K562 (cell line): ENCODE results near the gene ATP6V0C. TPM values are rescaled to one million over a fixed set of nuclear protein-coding genes. Genes with fewer than 3 reads are reported as not detected.
"Not testable (repeated sequence)": the region's sequence is repeated elsewhere in the genome, so short reads cannot be mapped to it uniquely, and the experiment has no call there.

ENCODE experiments used
- ATAC-seq: fragments of 200-7000 bp; cut with Tn5 transposase; 3 replicates; pipeline ENCODE4 v1.9.1; 2020; ENCODE audit warnings: moderate library complexity
- BruUV-seq: library from RNA; stranded (reverse); fragments of 400-500 nt; replicated peaks from 2 replicates; lab custom pipeline; 2021; lab: Mats Ljungman, UMichigan
- CTCF ChIA-PET: fragments of 300-600 bp; formaldehyde crosslinking; extraction: SDS; loops from one replicate; lab custom pipeline; 2021; ENCODE audit warnings: low intra/inter-chr PET ratio; lab: Yijun Ruan, JAX
- POLR2A ChIA-PET: fragments of 300-600, 350-650 bp; sonication (Branson Sonifier 250); formaldehyde crosslinking; extraction: SDS; loops from one replicate; lab custom pipeline; 2021; ENCODE audit warnings: antibody characterized with exemption, inconsistent platforms; lab: Yijun Ruan, JAX
- DNase-seq, 4 experiments: peaks; one replicate each; pipeline versions ENCODE4 v3.0.0 to v3.0.0-alpha.2; 2011 to 2018; ENCODE audit warnings: low spot score in 3 of 4, mixed read lengths in 3 of 4; ENCODE audit errors: extremely low read depth in 1 of 4
- FAIRE-seq: peaks from 2 replicates; lab custom pipeline; 2011; peaks lifted over from hg19 to GRCh38; lab: Jason Lieb, UNC
- H2AFZ ChIP-seq: 2 replicates; pipeline ENCODE4 v1.6.0; 2011; ENCODE audit warnings: low read depth, low read length, control low read depth, inconsistent platforms
- H3K27ac ChIP-seq: fragments of 200-600 bp; 3 replicates; pipeline ENCODE4 v1.8.0; 2011; ENCODE audit warnings: low read depth, mild to moderate bottlenecking, control low read depth, inconsistent platforms, low read length, moderate library complexity, mixed read lengths; ENCODE audit errors: extremely low read depth
- H3K27me3 ChIP-seq, 2 experiments: fragments of 300-600 bp in 1 of 2; 2 replicates in 1 of 2; 3 replicates in 1 of 2; pipeline versions ENCODE4 v1.6.0 to v1.8.0; 2011; ENCODE audit warnings: inconsistent platforms in 2 of 2, low read length in 2 of 2, mild to moderate bottlenecking in 1 of 2, mixed read lengths in 1 of 2, moderate library complexity in 1 of 2; ENCODE audit not compliant: control insufficient read depth in 2 of 2, insufficient read depth in 2 of 2
- H3K36me3 ChIP-seq: fragments of 300-600 bp; 3 replicates; pipeline ENCODE4 v1.8.0; 2011; ENCODE audit warnings: mild to moderate bottlenecking, low read length, inconsistent platforms; ENCODE audit not compliant: control insufficient read depth, insufficient read depth
- H3K4me1 ChIP-seq, 2 experiments: fragments of 200-600 bp in 1 of 2; replicated peaks in 1 of 2; 2 replicates in 1 of 2; 3 replicates in 1 of 2; pipeline versions ENCODE4 v1.5.1 to v1.8.0; 2011; ENCODE audit warnings: inconsistent platforms in 2 of 2, low read length in 2 of 2, mild to moderate bottlenecking in 1 of 2, mixed read lengths in 1 of 2, moderate library complexity in 1 of 2; ENCODE audit not compliant: control insufficient read depth in 2 of 2, insufficient read depth in 2 of 2
- H3K4me2 ChIP-seq: 2 replicates; pipeline ENCODE4 v1.6.1; 2011; ENCODE audit warnings: low read length, control low read depth, inconsistent platforms, mixed read lengths; ENCODE audit not compliant: insufficient read depth
- H3K4me3 ChIP-seq: fragments of 200-600 bp; sonication (generic), shearing (Covaris generic); 2 replicates; pipeline ENCODE4 v1.5.1; 2016; ENCODE audit warnings: control low read depth, inconsistent platforms
- H3K79me2 ChIP-seq: fragments of 200-600 bp; 3 replicates; pipeline ENCODE4 v1.8.0; 2011; ENCODE audit warnings: low read length, inconsistent platforms; ENCODE audit not compliant: control insufficient read depth, insufficient read depth
- H3K9ac ChIP-seq, 2 experiments: 2 replicates each; pipeline versions ENCODE4 v1.6.0 to v1.6.1; 2011; ENCODE audit warnings: low read depth in 2 of 2, low read length in 2 of 2, control low read depth in 1 of 2, inconsistent platforms in 1 of 2, mild to moderate bottlenecking in 1 of 2, mixed read lengths in 1 of 2; ENCODE audit not compliant: insufficient read depth in 1 of 2
- H3K9me1 ChIP-seq: one replicate; pipeline ENCODE4 v1.6.0; 2011; ENCODE audit warnings: inconsistent platforms, mild to moderate bottlenecking, low read length, moderate library complexity; ENCODE audit not compliant: control insufficient read depth, insufficient read depth
- H3K9me3 ChIP-seq: replicated peaks from 2 replicates; pipeline ENCODE4 v1.5.1; 2011; ENCODE audit warnings: low read depth, low read length, inconsistent platforms; ENCODE audit not compliant: control insufficient read depth, insufficient read depth
- H4K20me1 ChIP-seq: replicated peaks from 2 replicates; pipeline ENCODE4 v1.6.1; 2011; ENCODE audit warnings: low read length, inconsistent platforms, mixed read lengths; ENCODE audit not compliant: control insufficient read depth, insufficient read depth
- CBFA2T3 ChIP-seq: fragments of 450-650 bp; IDR thresholded peaks from 2 replicates; pipeline ENCODE4 v1.6.1; 2017
- CEBPB ChIP-seq: fragments of 450-650 bp; IDR thresholded peaks from 2 replicates; pipeline ENCODE4 v1.6.1; 2016; ENCODE audit warnings: missing genetic modification characterization, missing compliant biosample characterization
- CXXC5 ChIP-seq: fragments of 250-450 bp; sonication (Bioruptor Pico); IDR thresholded peaks from 2 replicates; pipeline ENCODE4 v1.8.0; 2022; ENCODE audit warnings: inconsistent platforms, mild to moderate bottlenecking, moderate library complexity
- DPF2 ChIP-seq: fragments of 450-650 bp; IDR thresholded peaks from 2 replicates; pipeline ENCODE4 v1.6.1; 2016
- E4F1 ChIP-seq: fragments of 250-450 bp; sonication (Bioruptor Pico); IDR thresholded peaks from 2 replicates; pipeline ENCODE4 v1.5.0; 2021; ENCODE audit warnings: mild to moderate bottlenecking, borderline replicate concordance
- ESRRA ChIP-seq: fragments of 450-650 bp; IDR thresholded peaks from 2 replicates; pipeline ENCODE4 v1.6.1; 2014; ENCODE audit warnings: low read depth, mild to moderate bottlenecking, moderate library complexity, borderline replicate concordance
- TRIM24 ChIP-seq, 2 experiments: fragments of 450-650 bp; IDR thresholded peaks; 2 replicates each; pipeline ENCODE4 v1.6.1; 2016
- ZNF668 ChIP-seq: fragments of 250-450 bp; sonication (Bioruptor Pico); IDR thresholded peaks from 2 replicates; pipeline ENCODE4 v1.8.0; 2022; ENCODE audit warnings: mild to moderate bottlenecking, inconsistent platforms
- WGBS: fragments of 100-300 bp; shearing (Covaris generic); methylation state at CpG from one replicate; pipeline ENCODE4 v1.1.6; 2016; ENCODE audit warnings: low coverage, mixed read lengths; ENCODE audit not compliant: insufficient coverage; ENCODE audit errors: missing lambda C conversion rate; 5-methylcytosine and 5-hydroxymethylcytosine counted together
- in situ Hi-C: fragments of 300-500 bp; cut with MboI; formaldehyde crosslinking; loops from 4 replicates; pipeline ENCODE4 v1.15.0; 2018; ENCODE audit warnings: inconsistent platforms, mixed read lengths
- intact Hi-C: fragments of 100-400 bp; cut with micrococcal nuclease; formaldehyde crosslinking; loops from 2 replicates; pipeline ENCODE4 v1.14.2; 2022
- polyA plus RNA-seq, 8 experiments: library from polyadenylated mRNA; depleted of rRNA in 4 of 8; stranded (reverse) in 5 of 8; unstranded in 3 of 8; fragments of >200 nt; fragmentation: Nextera tagmentation in 2 of 8; fragmentation: Illumina TruSeq in 1 of 8; extraction: Ambion mirVana in 2 of 8; extraction: Trizol in 1 of 8; gene quantifications; 2 replicates each; pipeline versions ENCODE4 v1.2.1 to v1.2.3, GENCODE V29; 2011 to 2014; ENCODE audit warnings: inconsistent platforms in 1 of 8, missing spikeins in 1 of 8
- total RNA-seq, 7 experiments: library from RNA; depleted of rRNA in 6 of 7; stranded (reverse); fragments of >200 nt in 6 of 7; fragmentation: Illumina TruSeq in 2 of 7; extraction: Trizol in 2 of 7; gene quantifications; 2 replicates each; pipeline versions ENCODE4 v1.2.1 to v1.2.3, GENCODE V29; 2011 to 2021; ENCODE audit warnings: low replicate concordance in 1 of 7

The ATP6V0C gene
- total and polyA plus RNA-seq, 9 of the 15 experiments (the other 6 are each of a cell fraction or from before 2014, with no cell fraction given) = 2.9 to 228 (median 22.7) TPM

- TF ChIP-seq ZNF668 (CRISPR knock-in tag) = no peak
- no peak for TF ChIP-seq E4F1
- peak; percentile 72 for TF ChIP-seq CXXC5
- TF ChIP-seq ESRRA = peak; percentile 64
Observed at GRCh38 chr16:2537451-2538379, 24.0 kb downstream of the ATP6V0C start, which contains the start of gene PDPK1 (continued).

GRCh38 chr16:2539192-2539844 lies 25.6 kb downstream of the ATP6V0C start:
- in situ Hi-C loops, H3K9ac ChIP-seq: not testable (repeated sequence)
- TF ChIP-seq CBFA2T3 (peak; percentile 51), TRIM24 (IDR thresholded peaks at IDR 0.05) (peak; percentile 31 to 48; a peak in 2 of 4 replicates), CXXC5 (peak; percentile 28; the same call in 1 of the 2 replicates), CEBPB (tag) (0 out of 2 replicates have a peak, but pooled peaks have one; percentile 30), DPF2 (0 out of 2 replicates have a peak, but pooled peaks have one; percentile 24)
- TF ChIP-seq, all 486 proteins: peak for 5; not testable (repeated sequence) for 481
- H3K27ac ChIP-seq, ATAC-seq, H3K9me3 ChIP-seq, H3K27me3 ChIP-seq, H3K9me1 ChIP-seq, H2AFZ ChIP-seq, intact Hi-C loops, FAIRE-seq, H4K20me1 ChIP-seq, CTCF ChIA-PET: not testable (repeated sequence)
- DNase-seq = peak in 1 of 4 experiments; percentile 42
- peaks cover 12 to 25% of the 10 kb centered on the region in 2 experiments; a peak in 4 of 5 replicates for H3K4me1 ChIP-seq
- BruUV-seq = TSS peak; percentile 51
- H3K4me2 ChIP-seq = 0 out of 2 replicates have a peak overlapping the region, but pooled peaks have one; percentile 3
- peaks cover 16% of the 10 kb centered on the region; the same call in 2 of the 3 replicates for H3K36me3 ChIP-seq
- H3K4me3 ChIP-seq = 0 out of 2 replicates have a peak overlapping the region, but pooled peaks have one; percentile 73
- POLR2A ChIA-PET = interaction anchor here (0.6 kb wide), 1 partner anchor 20 kb away, joined by 4 read pairs; no protein-coding TSS in a partner anchor
- H3K79me2 ChIP-seq = peaks cover 37% of the 10 kb centered on the region
- WGBS = 63% methylated on average over 24 of the region's 24 CpGs
